GM12878 (cell line): ENCODE results near the gene MTHFS. TPM values are rescaled to one million over a fixed set of nuclear protein-coding genes. Genes with fewer than 3 reads are reported as not detected.
A peak's percentile ranks its signal among the peaks of the same experiment; 100 is the strongest.

Experiments
- ATF2 ChIP-seq: IDR thresholded peaks from 2 replicates; pipeline ENCODE4 v1.6.1; 2012; ENCODE audit warnings: low read length, inconsistent platforms
- BCL11A ChIP-seq: IDR thresholded peaks from 2 replicates; pipeline ENCODE4 v1.6.1; 2011; ENCODE audit warnings: low read depth, low read length
- BCL3 ChIP-seq: IDR thresholded peaks from 2 replicates; pipeline ENCODE4 v1.6.1; 2011; ENCODE audit warnings: borderline replicate concordance, low read depth, mild to moderate bottlenecking, moderate library complexity, low read length; ENCODE audit not compliant: insufficient read depth, poor library complexity, severe bottlenecking
- BCLAF1 ChIP-seq: fragments of 450-650 bp; IDR thresholded peaks from 2 replicates; pipeline ENCODE4 v1.6.1; 2017; ENCODE audit warnings: antibody characterized with exemption, mild to moderate bottlenecking, moderate library complexity
- CREB1 ChIP-seq: IDR thresholded peaks from 2 replicates; pipeline ENCODE4 v1.6.1; 2012; ENCODE audit warnings: low read depth, mild to moderate bottlenecking, inconsistent platforms
- IKZF1 ChIP-seq: fragments of 450-650 bp; conservative IDR thresholded peaks from 2 replicates; pipeline ENCODE4 v1.6.1; 2017; ENCODE audit warnings: antibody characterized with exemption, mild to moderate bottlenecking
- KLF5 ChIP-seq: fragments of 450-650 bp; IDR thresholded peaks from 2 replicates; pipeline ENCODE4 v1.6.1; 2014; ENCODE audit warnings: mild to moderate bottlenecking; ENCODE audit not compliant: partially characterized antibody
- MEF2B ChIP-seq: fragments of 450-650 bp; IDR thresholded peaks from 2 replicates; pipeline ENCODE4 v1.6.1; 2018; ENCODE audit warnings: mild to moderate bottlenecking, moderate library complexity; ENCODE audit not compliant: partially characterized antibody, poor library complexity, severe bottlenecking
- RAD51 ChIP-seq: fragments of 450-650 bp; IDR thresholded peaks from 2 replicates; pipeline ENCODE4 v1.6.1; 2016; ENCODE audit warnings: moderate library complexity, mild to moderate bottlenecking, inconsistent platforms
- RUNX3 ChIP-seq: IDR thresholded peaks from 2 replicates; pipeline ENCODE4 v1.6.1; 2012; ENCODE audit warnings: low read length, inconsistent platforms
- SKIL ChIP-seq: fragments of 450-650 bp; IDR thresholded peaks from 2 replicates; pipeline ENCODE4 v1.6.1; 2017; ENCODE audit warnings: mild to moderate bottlenecking, low read depth, inconsistent platforms; ENCODE audit not compliant: poor library complexity, severe bottlenecking
- SRF ChIP-seq, 2 experiments: IDR thresholded peaks; 2 replicates each; pipeline ENCODE4 v1.6.1; 2011; ENCODE audit warnings: low read depth in 2 of 2, low read length in 2 of 2, mild to moderate bottlenecking in 1 of 2, moderate library complexity in 1 of 2
- ZNF24 ChIP-seq: fragments of 450-650 bp; IDR thresholded peaks from 2 replicates; pipeline ENCODE4 v1.6.1; 2017; ENCODE audit warnings: antibody characterized with exemption, mild to moderate bottlenecking
- polyA plus RNA-seq, 11 experiments: library from polyadenylated mRNA; depleted of rRNA in 4 of 11; unstranded in 6 of 11; stranded (reverse) in 5 of 11; fragments of >200 nt; fragmentation: Nextera tagmentation in 4 of 11; fragmentation: Illumina TruSeq in 1 of 11; extraction: Ambion mirVana in 4 of 11; extraction: Trizol in 1 of 11; gene quantifications; 1 replicate in 1 of 11; 2 replicates in 10 of 11; pipeline versions ENCODE4 v1.2.1 to v1.2.3, GENCODE V29; 2011 to 2016; ENCODE audit warnings: inconsistent platforms in 2 of 11, missing spikeins in 2 of 11, low read depth in 1 of 11
- total RNA-seq, 4 experiments: library from RNA; depleted of rRNA in 3 of 4; stranded (reverse); fragments of >200 nt in 3 of 4; fragmentation: Illumina TruSeq in 1 of 4; extraction: Trizol in 1 of 4; gene quantifications; 2 replicates each; pipeline versions ENCODE4 v1.2.1 to v1.2.3, GENCODE V29; 2013 to 2021

The MTHFS gene
- total and polyA plus RNA-seq, 10 of the 15 experiments (the other 5 are each of a cell fraction or from before 2014, with no cell fraction given): 14.0 to 81.9 (median 31.8) TPM

- peak; percentile 57; the same call in 1 of the 2 replicates for TF ChIP-seq ATF2
- peak; percentile 63 for TF ChIP-seq SKIL
- peak; percentile 64; the same call in 1 of the 2 replicates for TF ChIP-seq ZNF24
- TF ChIP-seq SRF (IDR thresholded peaks at IDR 0.05; ENCODE audit: low read depth in 2 of 2, low read length in 2 of 2): no peak
- TF ChIP-seq IKZF1: peak; percentile 35; the same call in 1 of the 2 replicates
- TF ChIP-seq BCL11A: peak; percentile 50; the same call in 1 of the 2 replicates
- no peak for TF ChIP-seq BCLAF1
- peak; percentile 57 for TF ChIP-seq BCL3
- TF ChIP-seq MEF2B: peak; percentile 55
- no peak for TF ChIP-seq KLF5
- peak; percentile 26; the same call in 1 of the 2 replicates for TF ChIP-seq RAD51
- TF ChIP-seq RUNX3: peak; percentile 67
- TF ChIP-seq CREB1: 0 out of 2 replicates have a peak, but pooled peaks have one; percentile 18
- TF ChIP-seq, all 136 proteins: peak for 22
Measured at GRCh38 chr15:79943820-79944219, 47.0 kb upstream of the MTHFS start (continued).
